ENCODE results near the gene TNFSF12.

TNFSF12 gene

DNA sequence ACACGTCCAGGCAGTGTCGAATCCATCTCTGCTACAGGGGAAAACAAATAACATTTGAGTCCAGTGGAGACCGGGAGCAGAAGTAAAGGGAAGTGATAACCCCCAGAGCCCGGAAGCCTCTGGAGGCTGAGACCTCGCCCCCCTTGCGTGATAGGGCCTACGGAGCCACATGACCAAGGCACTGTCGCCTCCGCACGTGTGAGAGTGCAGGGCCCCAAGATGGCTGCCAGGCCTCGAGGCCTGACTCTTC, 23.4 kb downstream of the TNFSF12 start:
- H3K9ac ChIP-seq (ENCODE audit: low read length in 2 of 2) = peak overlapping the region; percentile 81 to 83
- H3K4me1 ChIP-seq (ENCODE audit: control insufficient read depth, insufficient read depth, low read length) = peaks cover 28% of the 10 kb centered on the region
- H3K9me3 ChIP-seq (ENCODE audit: control insufficient read depth in 2 of 2, low read length in 2 of 2) = no peaks in the 10 kb centered on the region
- peaks cover 54% of the 10 kb centered on the region in 2 donors for H3K36me3 ChIP-seq (ENCODE audit: control insufficient read depth in 2 of 2, insufficient read depth in 2 of 2, low read length in 2 of 2)
- no peaks in the 10 kb centered on the region for H3K27me3 ChIP-seq (ENCODE audit: control insufficient read depth in 1 of 2, insufficient read depth in 2 of 2, low read length in 2 of 2)
- peak overlapping the region; percentile 84 to 96 for H3K4me3 ChIP-seq (ENCODE audit: low read length in 2 of 2)
- H3K27ac ChIP-seq (ENCODE audit: low read length) = peak overlapping the region; percentile 92

DNA sequence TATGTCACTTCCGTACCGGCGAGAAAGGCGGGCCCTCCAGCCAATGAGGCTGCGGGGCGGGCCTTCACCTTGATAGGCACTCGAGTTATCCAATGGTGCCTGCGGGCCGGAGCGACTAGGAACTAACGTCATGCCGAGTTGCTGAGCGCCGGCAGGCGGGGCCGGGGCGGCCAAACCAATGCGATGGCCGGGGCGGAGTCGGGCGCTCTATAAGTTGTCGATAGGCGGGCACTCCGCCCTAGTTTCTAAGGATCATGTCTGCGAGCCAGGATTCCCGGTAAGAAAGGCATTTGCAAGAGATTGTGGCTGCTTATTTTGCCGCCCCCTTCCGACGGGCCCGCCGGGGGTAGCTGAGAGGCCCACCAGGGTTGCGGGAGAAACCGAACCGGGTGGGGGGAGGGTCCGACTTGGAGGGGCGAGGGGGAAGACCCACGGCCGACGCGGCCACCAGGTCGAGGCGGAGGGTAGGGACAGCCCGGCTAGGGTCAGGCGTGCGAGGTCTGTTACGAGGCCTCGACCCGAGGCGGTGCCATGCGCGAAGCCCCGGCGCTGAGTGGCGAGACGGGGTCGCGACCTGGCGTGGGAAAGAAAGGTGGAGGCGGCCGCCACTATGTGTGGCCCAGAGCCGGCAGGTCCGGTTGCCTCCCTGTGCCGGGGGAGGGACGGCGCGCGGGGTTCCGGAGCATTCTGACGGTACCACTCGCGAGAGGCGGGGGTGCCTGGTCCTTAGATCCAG, 23.9 kb downstream of the TNFSF12 start:
- Histone ChIP-seq H3K9ac (ENCODE audit: low read length in 2 of 2) (peak overlapping the region; percentile 95 to 100), H3K27me3 (ENCODE audit: control insufficient read depth in 1 of 2, insufficient read depth in 2 of 2, low read length in 2 of 2) (no peaks in the 10 kb centered on the region), H3K36me3 (ENCODE audit: control insufficient read depth in 2 of 2, insufficient read depth in 2 of 2, low read length in 2 of 2) (peaks cover 54 to 59% of the 10 kb centered on the region in 2 donors), H3K27ac (ENCODE audit: low read length) (peak overlapping the region; percentile 98), H3K4me1 (ENCODE audit: control insufficient read depth, insufficient read depth, low read length) (peaks cover 28% of the 10 kb centered on the region), H3K9me3 (ENCODE audit: control insufficient read depth in 2 of 2, low read length in 2 of 2) (no peaks in the 10 kb centered on the region), H3K4me3 (ENCODE audit: low read length in 2 of 2) (peak overlapping the region; percentile 91 to 96)

DNA sequence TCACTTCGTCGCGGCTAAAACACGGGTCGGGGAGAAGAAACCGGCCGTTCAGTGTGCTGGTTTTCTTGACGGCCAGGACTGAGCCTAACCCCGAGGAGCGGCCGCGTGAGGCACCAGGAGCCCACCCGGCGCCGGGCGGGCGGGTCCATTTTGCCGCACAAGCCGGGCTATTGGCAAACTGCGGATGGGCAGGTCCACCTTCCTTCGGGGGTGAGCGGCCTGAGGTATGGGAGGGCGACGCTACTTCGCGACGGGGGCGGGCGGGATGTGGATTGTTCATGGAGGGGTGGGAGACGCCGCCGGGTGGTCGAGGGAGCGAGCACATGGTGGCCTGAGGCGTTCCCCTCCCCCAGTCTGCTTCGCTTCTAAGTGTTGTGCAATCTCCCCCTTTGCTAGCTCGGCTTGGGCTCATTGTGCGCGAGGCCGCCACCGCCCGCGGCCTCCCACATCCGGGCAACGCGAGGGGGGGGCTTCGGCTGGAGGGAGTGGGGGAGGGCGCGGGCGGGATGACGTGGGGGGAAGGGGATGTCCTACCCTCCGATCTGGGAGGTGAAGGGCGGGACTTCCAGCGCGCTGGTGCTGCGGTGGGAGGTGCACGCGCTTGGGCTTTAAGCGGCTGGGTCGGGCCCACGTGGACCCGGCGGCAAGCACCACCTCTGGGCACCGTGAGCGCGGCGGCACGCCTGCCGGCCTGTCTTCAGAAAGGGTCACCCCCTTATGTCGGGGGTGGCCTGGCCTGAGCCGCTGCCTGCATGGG, 24.6 kb downstream of the TNFSF12 start:
- Histone ChIP-seq H3K9ac (ENCODE audit: low read length in 2 of 2) (peak overlapping the region; percentile 95 to 100), H3K36me3 (ENCODE audit: control insufficient read depth in 2 of 2, insufficient read depth in 2 of 2, low read length in 2 of 2) (peaks cover 59 to 64% of the 10 kb centered on the region in 2 donors), H3K27ac (ENCODE audit: low read length) (peak overlapping the region; percentile 98), H3K4me1 (ENCODE audit: control insufficient read depth, insufficient read depth, low read length) (peaks cover 28% of the 10 kb centered on the region), H3K4me3 (ENCODE audit: low read length in 2 of 2) (peak overlapping the region; percentile 91 to 96), H3K9me3 (ENCODE audit: control insufficient read depth in 2 of 2, low read length in 2 of 2) (no peaks in the 10 kb centered on the region), H3K27me3 (ENCODE audit: control insufficient read depth in 1 of 2, insufficient read depth in 2 of 2, low read length in 2 of 2) (no peaks in the 10 kb centered on the region)

DNA sequence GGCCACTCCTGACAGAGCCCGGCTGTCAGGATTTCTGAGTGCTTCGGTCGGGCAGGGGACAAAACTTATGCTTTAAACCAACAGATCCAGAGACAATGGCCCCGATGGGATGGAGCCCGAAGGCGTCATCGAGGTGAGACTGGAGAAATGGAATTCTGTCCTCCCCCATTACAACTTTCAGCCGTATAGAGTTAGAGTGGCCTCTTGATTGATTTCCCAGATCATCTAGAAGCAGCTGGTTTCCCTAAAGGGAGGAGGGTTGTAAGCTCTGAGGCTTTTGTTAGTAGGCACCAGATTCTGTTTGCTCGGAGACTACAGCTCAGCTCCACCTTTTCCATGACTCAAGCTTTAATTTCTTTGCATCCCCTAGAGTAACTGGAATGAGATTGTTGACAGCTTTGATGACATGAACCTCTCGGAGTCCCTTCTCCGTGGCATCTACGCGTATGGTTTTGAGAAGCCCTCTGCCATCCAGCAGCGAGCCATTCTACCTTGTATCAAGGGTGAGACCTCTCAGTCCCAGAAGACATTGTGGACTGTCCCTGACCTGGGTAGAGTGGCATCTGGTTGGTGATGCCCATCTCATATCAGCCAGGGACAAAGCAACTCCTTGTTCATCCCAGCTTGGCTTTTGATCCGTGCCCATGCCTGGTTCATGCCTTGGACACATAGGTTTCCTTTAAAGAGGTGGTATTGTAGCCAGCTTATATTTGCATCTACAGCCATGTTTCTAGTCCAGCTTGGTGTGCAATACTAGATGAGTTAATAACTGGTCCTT, 25.5 kb downstream of the TNFSF12 start:
- H3K4me3 ChIP-seq (ENCODE audit: low read length in 2 of 2) = peak overlapping the region; percentile 91 to 96
- peak overlapping the region; percentile 98 for H3K27ac ChIP-seq (ENCODE audit: low read length)
- no peaks in the 10 kb centered on the region for H3K9me3 ChIP-seq (ENCODE audit: control insufficient read depth in 2 of 2, low read length in 2 of 2)
- H3K4me1 ChIP-seq (ENCODE audit: control insufficient read depth, insufficient read depth, low read length) = peaks cover 34% of the 10 kb centered on the region
- peak overlapping the region; percentile 29 to 100 for H3K9ac ChIP-seq (ENCODE audit: low read length in 2 of 2)
- no peaks in the 10 kb centered on the region for H3K27me3 ChIP-seq (ENCODE audit: control insufficient read depth in 1 of 2, insufficient read depth in 2 of 2, low read length in 2 of 2)
- H3K36me3 ChIP-seq (ENCODE audit: control insufficient read depth in 2 of 2, insufficient read depth in 2 of 2, low read length in 2 of 2) = peaks cover 55 to 67% of the 10 kb centered on the region in 2 donors

DNA sequence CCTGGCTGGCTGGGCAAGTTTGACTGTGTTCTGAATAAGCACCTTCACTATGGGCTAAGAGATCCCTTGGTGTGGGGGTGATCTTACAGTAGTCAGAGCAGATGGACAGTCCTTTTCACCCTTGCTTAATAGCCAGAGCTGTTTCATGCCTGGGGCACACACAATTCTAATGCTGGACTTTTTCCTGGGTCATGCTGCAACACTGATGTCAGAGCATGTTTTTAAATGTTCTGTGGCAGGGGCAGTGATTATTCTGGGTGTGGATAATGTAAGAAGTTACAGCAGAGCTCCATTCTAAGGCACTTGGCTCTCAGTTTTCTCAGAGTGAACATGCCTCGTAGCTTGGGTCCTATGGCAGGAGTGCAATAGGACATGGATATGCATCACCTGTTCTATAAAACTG, 26.6 kb downstream of the TNFSF12 start:
- Histone ChIP-seq H3K36me3 (ENCODE audit: control insufficient read depth in 2 of 2, insufficient read depth in 2 of 2, low read length in 2 of 2) (peaks cover 46 to 61% of the 10 kb centered on the region in 2 donors), H3K4me1 (ENCODE audit: control insufficient read depth, insufficient read depth, low read length) (peaks cover 39% of the 10 kb centered on the region), H3K9ac (ENCODE audit: low read length in 2 of 2) (no peak overlapping the region), H3K27me3 (ENCODE audit: control insufficient read depth in 1 of 2, insufficient read depth in 2 of 2, low read length in 2 of 2) (no peaks in the 10 kb centered on the region), H3K9me3 (ENCODE audit: control insufficient read depth in 2 of 2, low read length in 2 of 2) (no peaks in the 10 kb centered on the region), H3K27ac (ENCODE audit: low read length) (no peak overlapping the region), H3K4me3 (ENCODE audit: low read length in 2 of 2) (no peak overlapping the region)

DNA sequence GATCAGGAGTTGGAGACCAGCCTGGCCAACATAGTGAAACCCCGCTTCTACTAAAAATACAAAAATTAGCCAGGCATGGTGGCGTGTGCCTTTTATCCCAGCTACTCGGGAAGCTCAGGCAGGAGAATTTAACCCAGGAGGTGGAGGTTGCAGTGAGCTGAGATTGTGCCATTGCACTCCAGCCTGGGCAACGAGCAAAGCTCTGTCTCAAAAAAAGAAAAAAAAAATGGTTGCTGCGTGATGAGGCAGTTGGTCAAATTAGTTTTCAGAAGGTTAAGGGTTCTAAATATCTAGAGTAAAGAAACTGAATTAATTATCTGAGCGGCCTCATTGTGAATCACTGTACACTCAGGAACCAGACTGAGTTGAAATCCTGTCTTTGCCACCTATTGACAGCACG, 27.1 kb downstream of the TNFSF12 start:
- H3K36me3 ChIP-seq (ENCODE audit: control insufficient read depth in 2 of 2, insufficient read depth in 2 of 2, low read length in 2 of 2) = peaks cover 41 to 59% of the 10 kb centered on the region in 2 donors
- peaks cover 40% of the 10 kb centered on the region for H3K4me1 ChIP-seq (ENCODE audit: control insufficient read depth, insufficient read depth, low read length)
- H3K27ac ChIP-seq (ENCODE audit: low read length) = no peak overlapping the region
- no peak overlapping the region for H3K4me3 ChIP-seq (ENCODE audit: low read length in 2 of 2)
- no peaks in the 10 kb centered on the region for H3K9me3 ChIP-seq (ENCODE audit: control insufficient read depth in 2 of 2, low read length in 2 of 2)
- no peak overlapping the region for H3K9ac ChIP-seq (ENCODE audit: low read length in 2 of 2)
- H3K27me3 ChIP-seq (ENCODE audit: control insufficient read depth in 1 of 2, insufficient read depth in 2 of 2, low read length in 2 of 2) = no peaks in the 10 kb centered on the region

DNA sequence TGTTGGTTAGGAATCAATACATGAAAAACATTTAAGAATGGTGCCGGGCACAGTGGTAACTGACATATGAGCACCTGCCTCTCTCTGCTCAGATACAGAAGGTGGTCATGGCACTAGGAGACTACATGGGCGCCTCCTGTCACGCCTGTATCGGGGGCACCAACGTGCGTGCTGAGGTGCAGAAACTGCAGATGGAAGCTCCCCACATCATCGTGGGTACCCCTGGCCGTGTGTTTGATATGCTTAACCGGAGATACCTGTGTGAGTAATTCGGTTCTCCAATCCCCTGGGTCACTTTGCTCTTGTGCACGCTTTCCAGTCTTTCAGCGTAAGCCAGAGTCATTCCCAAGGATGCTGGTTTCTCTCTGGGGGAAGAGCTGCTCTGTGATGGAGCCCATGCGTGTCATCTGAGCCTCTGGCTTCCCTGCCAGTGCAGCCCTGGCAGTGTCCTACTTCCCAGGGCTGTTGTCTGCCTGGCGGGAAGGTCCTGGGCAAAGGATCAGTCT, 27.6 kb downstream of the TNFSF12 start:
- Histone ChIP-seq H3K27me3 (ENCODE audit: control insufficient read depth in 1 of 2, insufficient read depth in 2 of 2, low read length in 2 of 2) (no peaks in the 10 kb centered on the region), H3K4me3 (ENCODE audit: low read length in 2 of 2) (no peak overlapping the region), H3K36me3 (ENCODE audit: control insufficient read depth in 2 of 2, insufficient read depth in 2 of 2, low read length in 2 of 2) (peaks cover 37 to 54% of the 10 kb centered on the region in 2 donors), H3K4me1 (ENCODE audit: control insufficient read depth, insufficient read depth, low read length) (peaks cover 42% of the 10 kb centered on the region), H3K9ac (ENCODE audit: low read length in 2 of 2) (no peak overlapping the region), H3K9me3 (ENCODE audit: control insufficient read depth in 2 of 2, low read length in 2 of 2) (no peaks in the 10 kb centered on the region), H3K27ac (ENCODE audit: low read length) (no peak overlapping the region)

DNA sequence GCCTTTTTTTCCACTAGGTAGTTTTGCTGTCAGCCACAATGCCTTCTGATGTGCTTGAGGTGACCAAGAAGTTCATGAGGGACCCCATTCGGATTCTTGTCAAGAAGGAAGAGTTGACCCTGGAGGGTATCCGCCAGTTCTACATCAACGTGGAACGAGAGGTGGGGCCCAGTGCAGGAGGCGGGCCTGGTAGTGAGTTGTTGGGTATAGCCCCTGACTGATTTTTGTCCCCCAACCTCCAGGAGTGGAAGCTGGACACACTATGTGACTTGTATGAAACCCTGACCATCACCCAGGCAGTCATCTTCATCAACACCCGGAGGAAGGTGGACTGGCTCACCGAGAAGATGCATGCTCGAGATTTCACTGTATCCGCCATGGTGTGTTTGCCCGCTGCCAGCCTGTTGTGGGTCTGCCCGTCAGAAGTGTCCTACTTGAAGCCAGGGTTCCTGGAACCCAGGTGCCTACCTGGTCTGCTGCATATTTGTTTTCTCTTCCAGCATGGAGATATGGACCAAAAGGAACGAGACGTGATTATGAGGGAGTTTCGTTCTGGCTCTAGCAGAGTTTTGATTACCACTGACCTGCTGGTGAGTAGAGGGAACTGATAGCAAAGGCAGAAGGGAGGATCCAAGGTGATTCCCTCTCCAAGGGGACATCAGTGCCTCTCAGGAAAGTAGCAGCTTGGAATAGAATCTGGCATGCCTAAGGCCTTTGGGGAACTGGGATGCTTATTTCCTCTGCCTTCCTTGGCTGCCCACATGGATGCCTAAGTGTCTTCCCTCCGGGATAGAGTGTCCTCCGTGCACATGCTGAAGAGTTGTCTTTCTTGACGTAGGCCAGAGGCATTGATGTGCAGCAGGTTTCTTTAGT, 28.7 kb downstream of the TNFSF12 start:
- Histone ChIP-seq H3K27me3 (ENCODE audit: control insufficient read depth in 1 of 2, insufficient read depth in 2 of 2, low read length in 2 of 2) (no peaks in the 10 kb centered on the region), H3K4me1 (ENCODE audit: control insufficient read depth, insufficient read depth, low read length) (peaks cover 41% of the 10 kb centered on the region), H3K9me3 (ENCODE audit: control insufficient read depth in 2 of 2, low read length in 2 of 2) (no peaks in the 10 kb centered on the region), H3K4me3 (ENCODE audit: low read length in 2 of 2) (no peak overlapping the region), H3K9ac (ENCODE audit: low read length in 2 of 2) (no peak overlapping the region), H3K36me3 (ENCODE audit: control insufficient read depth in 2 of 2, insufficient read depth in 2 of 2, low read length in 2 of 2) (peaks cover 37 to 54% of the 10 kb centered on the region in 2 donors), H3K27ac (ENCODE audit: low read length) (peak overlapping the region; percentile 11)

DNA sequence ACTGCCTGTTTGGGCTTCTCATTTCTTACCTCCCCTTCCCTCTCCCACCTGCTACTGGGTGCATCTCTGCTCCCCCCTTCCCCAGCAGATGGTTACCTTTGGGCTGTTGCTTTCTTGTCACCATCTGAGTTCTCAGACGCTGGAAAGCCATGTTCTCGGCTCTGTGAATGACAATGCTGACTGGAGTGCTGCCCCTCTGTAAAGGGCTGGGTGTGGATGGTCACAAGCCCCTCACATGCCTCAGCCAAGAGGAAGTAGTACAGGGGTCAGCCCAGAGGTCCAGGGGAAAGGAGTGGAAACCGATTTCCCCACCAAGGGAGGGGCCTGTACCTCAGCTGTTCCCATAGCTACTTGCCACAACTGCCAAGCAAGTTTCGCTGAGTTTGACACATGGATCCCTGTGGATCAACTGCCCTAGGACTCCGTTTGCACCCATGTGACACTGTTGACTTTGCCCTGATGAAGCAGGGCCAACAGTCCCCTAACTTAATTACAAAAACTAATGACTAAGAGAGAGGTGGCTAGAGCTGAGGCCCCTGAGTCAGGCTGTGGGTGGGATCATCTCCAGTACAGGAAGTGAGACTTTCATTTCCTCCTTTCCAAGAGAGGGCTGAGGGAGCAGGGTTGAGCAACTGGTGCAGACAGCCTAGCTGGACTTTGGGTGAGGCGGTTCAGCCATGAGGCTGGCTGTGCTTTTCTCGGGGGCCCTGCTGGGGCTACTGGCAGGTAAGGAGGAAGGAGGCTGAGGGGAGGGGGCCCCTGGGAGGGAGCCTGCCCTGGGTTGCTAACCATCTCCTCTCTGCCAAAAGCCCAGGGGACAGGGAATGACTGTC, 30.4 kb downstream of the TNFSF12 start, which contains the start of gene CD68:
CD68 (plus strand) TSS at position 638 of the 833 bp plus-strand sequence; CDS start at position 678, 40 bp downstream.
- Histone ChIP-seq H3K4me1 (ENCODE audit: control insufficient read depth, insufficient read depth, low read length) (peaks cover 47% of the 10 kb centered on the region), H3K27me3 (ENCODE audit: control insufficient read depth in 1 of 2, insufficient read depth in 2 of 2, low read length in 2 of 2) (no peaks in the 10 kb centered on the region), H3K4me3 (ENCODE audit: low read length in 2 of 2) (peak within 1 kb of the TSS in 1 of 2 donors; percentile 47), H3K27ac (ENCODE audit: low read length) (peak within 1 kb of the TSS; percentile 67), H3K9ac (ENCODE audit: low read length in 2 of 2) (peak within 1 kb of the TSS; percentile 47 to 51), H3K36me3 (ENCODE audit: control insufficient read depth in 2 of 2, insufficient read depth in 2 of 2, low read length in 2 of 2) (peaks cover 37 to 50% of the 10 kb centered on the region in 2 donors), H3K9me3 (ENCODE audit: control insufficient read depth in 2 of 2, low read length in 2 of 2) (no peaks in the 10 kb centered on the region)

Measured in stomach smooth muscle (tissue), 2 donors.